ENCODE measurements around the gene WASHC4.
"Not testable (repeated sequence)": the region's sequence is repeated elsewhere in the genome, so short reads cannot be mapped to it uniquely, and the experiment has no call there.

GRCh38 chr12:105183406-105183805 lies 75.9 kb downstream of the WASHC4 start:
- not testable (repeated sequence) for TF ChIP-seq PKNOX1 (IDR thresholded peaks at IDR 0.05); FOXM1 (IDR thresholded peaks at IDR 0.05; ENCODE audit: borderline replicate concordance); FOXK2 (IDR thresholded peaks at IDR 0.05); NFRKB (IDR thresholded peaks at IDR 0.05); ZNF384 (IDR thresholded peaks at IDR 0.05); HDGF (IDR thresholded peaks at IDR 0.05; ENCODE audit: borderline replicate concordance)

All from HEK293T (cell line).